ENCODE data around the gene RXRA. TPM values are rescaled to one million over a fixed set of nuclear protein-coding genes. Genes with fewer than 3 reads are reported as not detected.

Gene RXRA
- total and polyA plus RNA-seq, 10 of the 15 experiments (the other 5 are each of a cell fraction or from before 2014, with no cell fraction given): 0.89 to 36.8 (median 11.1) TPM

DNA sequence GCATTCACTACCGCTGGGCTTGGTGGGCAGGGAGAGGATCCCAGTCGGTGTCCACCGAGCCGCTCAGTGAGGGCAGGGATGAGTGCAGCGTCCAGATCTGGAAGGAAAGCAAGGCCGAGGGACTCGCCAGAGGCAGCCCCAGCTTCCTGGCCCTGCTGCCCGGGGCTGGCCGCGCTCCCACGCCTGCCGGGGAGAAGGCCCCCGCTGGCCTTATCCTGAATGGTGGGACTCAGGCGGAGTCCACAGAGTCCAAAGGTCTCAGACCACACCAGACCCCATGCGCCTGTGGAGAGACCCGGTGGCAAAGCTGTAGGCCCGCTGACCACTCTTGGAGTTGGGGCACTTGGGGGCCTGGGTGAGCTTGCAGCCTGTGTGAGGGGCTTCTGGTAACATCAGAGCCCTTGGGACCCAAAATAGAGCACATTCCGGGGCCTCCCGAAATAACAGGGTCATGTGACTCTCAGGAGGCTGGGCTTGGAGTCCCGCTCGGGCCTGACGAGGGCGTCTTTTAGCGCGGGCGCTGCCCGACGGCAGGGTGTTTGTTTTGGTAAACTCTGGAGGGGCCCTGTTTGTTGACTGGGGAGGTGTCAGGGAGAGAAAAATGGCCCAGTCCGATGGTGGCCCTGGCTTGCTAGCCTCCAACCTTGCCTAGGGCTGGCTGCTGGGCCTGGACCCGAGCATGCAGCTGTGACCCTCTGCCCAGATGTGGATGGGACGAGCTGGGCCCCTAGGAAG is 2.8 kb downstream of the RXRA start (continued):
- no peak for TF ChIP-seq SP1 (IDR thresholded peaks at IDR 0.05; ENCODE audit: low read depth, low read length)
- no peak for TF ChIP-seq BMI1 (IDR thresholded peaks at IDR 0.05; ENCODE audit: borderline replicate concordance)
- TF ChIP-seq, protein P1, sequence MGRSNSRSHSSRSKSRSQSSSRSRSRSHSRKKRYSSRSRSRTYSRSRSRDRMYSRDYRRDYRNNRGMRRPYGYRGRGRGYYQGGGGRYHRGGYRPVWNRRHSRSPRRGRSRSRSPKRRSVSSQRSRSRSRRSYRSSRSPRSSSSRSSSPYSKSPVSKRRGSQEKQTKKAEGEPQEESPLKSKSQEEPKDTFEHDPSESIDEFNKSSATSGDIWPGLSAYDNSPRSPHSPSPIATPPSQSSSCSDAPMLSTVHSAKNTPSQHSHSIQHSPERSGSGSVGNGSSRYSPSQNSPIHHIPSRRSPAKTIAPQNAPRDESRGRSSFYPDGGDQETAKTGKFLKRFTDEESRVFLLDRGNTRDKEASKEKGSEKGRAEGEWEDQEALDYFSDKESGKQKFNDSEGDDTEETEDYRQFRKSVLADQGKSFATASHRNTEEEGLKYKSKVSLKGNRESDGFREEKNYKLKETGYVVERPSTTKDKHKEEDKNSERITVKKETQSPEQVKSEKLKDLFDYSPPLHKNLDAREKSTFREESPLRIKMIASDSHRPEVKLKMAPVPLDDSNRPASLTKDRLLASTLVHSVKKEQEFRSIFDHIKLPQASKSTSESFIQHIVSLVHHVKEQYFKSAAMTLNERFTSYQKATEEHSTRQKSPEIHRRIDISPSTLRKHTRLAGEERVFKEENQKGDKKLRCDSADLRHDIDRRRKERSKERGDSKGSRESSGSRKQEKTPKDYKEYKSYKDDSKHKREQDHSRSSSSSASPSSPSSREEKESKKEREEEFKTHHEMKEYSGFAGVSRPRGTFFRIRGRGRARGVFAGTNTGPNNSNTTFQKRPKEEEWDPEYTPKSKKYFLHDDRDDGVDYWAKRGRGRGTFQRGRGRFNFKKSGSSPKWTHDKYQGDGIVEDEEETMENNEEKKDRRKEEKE (IDR thresholded peaks at IDR 0.05): no peak
- TF ChIP-seq, protein P2, sequence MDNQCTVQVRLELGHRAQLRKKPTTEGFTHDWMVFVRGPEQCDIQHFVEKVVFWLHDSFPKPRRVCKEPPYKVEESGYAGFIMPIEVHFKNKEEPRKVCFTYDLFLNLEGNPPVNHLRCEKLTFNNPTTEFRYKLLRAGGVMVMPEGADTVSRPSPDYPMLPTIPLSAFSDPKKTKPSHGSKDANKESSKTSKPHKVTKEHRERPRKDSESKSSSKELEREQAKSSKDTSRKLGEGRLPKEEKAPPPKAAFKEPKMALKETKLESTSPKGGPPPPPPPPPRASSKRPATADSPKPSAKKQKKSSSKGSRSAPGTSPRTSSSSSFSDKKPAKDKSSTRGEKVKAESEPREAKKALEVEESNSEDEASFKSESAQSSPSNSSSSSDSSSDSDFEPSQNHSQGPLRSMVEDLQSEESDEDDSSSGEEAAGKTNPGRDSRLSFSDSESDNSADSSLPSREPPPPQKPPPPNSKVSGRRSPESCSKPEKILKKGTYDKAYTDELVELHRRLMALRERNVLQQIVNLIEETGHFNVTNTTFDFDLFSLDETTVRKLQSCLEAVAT (IDR thresholded peaks at IDR 0.05): no peak
- TF ChIP-seq GABPA (IDR thresholded peaks at IDR 0.05; ENCODE audit: low read depth): no peak

DNA sequence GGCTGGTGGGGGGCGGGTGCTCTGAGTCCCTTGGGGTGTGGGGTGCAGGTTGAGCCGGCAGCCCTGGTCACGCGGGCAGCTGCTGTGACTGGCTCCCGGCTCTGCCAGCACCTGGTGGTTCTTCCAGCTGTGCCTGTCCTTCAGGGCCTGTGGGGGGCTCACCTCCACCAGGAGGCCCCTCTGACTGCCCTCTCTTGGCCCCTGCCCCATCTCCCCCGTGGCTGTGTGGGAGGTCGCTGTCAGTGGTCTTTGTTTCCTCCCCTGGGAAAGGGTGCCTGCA is 3.3 kb downstream of the RXRA start:
- no TSS peak for BruUV-seq (replicated peaks)
- ChIA-PET RAD21 (ENCODE audit: unreplicated experiment) (no interaction called here), POLR2A (no interaction called here), SMC1A (ENCODE audit: uncharacterized antibody, unreplicated experiment) (no interaction called here), CTCF (interaction anchor here (0.8 kb wide), 1 partner anchor 27 kb away, joined by 3 read pairs; no protein-coding TSS in a partner anchor)
- Histone ChIP-seq H3K9ac (ENCODE audit: control insufficient read depth, insufficient read depth, low read length) (no peak overlapping the region), H3K79me2 (ENCODE audit: control insufficient read depth, insufficient read depth, low read length) (no peaks in the 10 kb centered on the region), H3K4me3 (no peak overlapping the region), H3K27me3 (replicated peaks in 1 of 2; ENCODE audit: control insufficient read depth in 2 of 2, insufficient read depth in 2 of 2, low read length in 1 of 2) (peaks cover 2 to 12% of the 10 kb centered on the region in 2 experiments), H3K9me3 (replicated peaks; ENCODE audit: control insufficient read depth, insufficient read depth, low read length) (no peaks in the 10 kb centered on the region), H2AFZ (ENCODE audit: control insufficient read depth, low read depth, low read length) (no peak overlapping the region), H3K4me1 (ENCODE audit: control insufficient read depth, insufficient read depth, low read length) (no peaks in the 10 kb centered on the region), H3K4me2 (ENCODE audit: control insufficient read depth, insufficient read depth) (no peak overlapping the region), H4K20me1 (ENCODE audit: control insufficient read depth, insufficient read depth) (no peaks in the 10 kb centered on the region), H3K27ac (ENCODE audit: control insufficient read depth, insufficient read depth) (no peak overlapping the region), H3K36me3 (ENCODE audit: control insufficient read depth in 2 of 2, insufficient read depth in 2 of 2, low read length in 1 of 2) (no peaks in the 10 kb centered on the region; a peak in 1 of 4 replicates)
- ATAC-seq (no peak), DNase-seq (ENCODE audit: low read depth, low spot score) (no peak), FAIRE-seq (no peak)
- in situ Hi-C loops (cut with MboI): no loop called here
- intact Hi-C loops (cut with micrococcal nuclease; ENCODE audit: unreplicated experiment): no loop called here
- 14% methylated on average over 7 of the region's 7 CpGs for WGBS (ENCODE audit: insufficient coverage, insufficient replicate concordance, low lambda C conversion rate, missing lambda C conversion rate)
- TF ChIP-seq ZBED1 (IDR thresholded peaks at IDR 0.05; ENCODE audit: borderline replicate concordance): no peak

Data from GM12878 (cell line).